ENCODE measurements around the gene SEPTIN2. TPM values are rescaled to one million over a fixed set of nuclear protein-coding genes. Genes with fewer than 3 reads are reported as not detected.

SEPTIN2 gene
- 208 and 281 TPM in 2 replicates for total RNA-seq (2014; rRNA removed; shearing (Covaris generic); ENCODE audit: low replicate concordance)

GRCh38 chr2:241315879-241316631, at the start of gene SEPTIN2:
TSS of gene SEPTIN2 (plus strand) at chr2:241315925. CDS start at chr2:241324233, 8,308 bp downstream.
- H3K36me3 ChIP-seq (ENCODE audit: insufficient read depth, low read length) = peaks cover 16% of the 10 kb centered on the region
- peak within 1 kb of the TSS; percentile 95 for H3K27ac ChIP-seq (ENCODE audit: low read length)
- no peaks in the 10 kb centered on the region for H3K27me3 ChIP-seq (ENCODE audit: low read length)
- H3K9ac ChIP-seq (ENCODE audit: low read length) = peak within 1 kb of the TSS; percentile 99
- no peak for DNase-seq
- H3K79me2 ChIP-seq (ENCODE audit: low read length) = peaks cover 91% of the 10 kb centered on the region
- no peaks in the 10 kb centered on the region for H3K9me3 ChIP-seq (ENCODE audit: low read length)
- H3K4me2 ChIP-seq (ENCODE audit: low read depth, low read length, poor library complexity, severe bottlenecking) = peak within 1 kb of the TSS; percentile 97
- H3K4me3 ChIP-seq (ENCODE audit: low read length) = peak within 1 kb of the TSS; percentile 92
- H4K20me1 ChIP-seq (ENCODE audit: insufficient read depth, low read depth, low read length) = peaks cover 47% of the 10 kb centered on the region
- peak within 1 kb of the TSS; percentile 22; the same call in 1 of the 2 replicates for H2AFZ ChIP-seq (ENCODE audit: low read length)
- peaks cover 72% of the 10 kb centered on the region for H3K4me1 ChIP-seq (ENCODE audit: low read length)
- H3K9me2 ChIP-seq (replicated peaks; ENCODE audit: insufficient read depth, low read length) = no peaks in the 10 kb centered on the region

GRCh38 chr2:241267249-241268067, 48.3 kb upstream of the SEPTIN2 start:
- Histone ChIP-seq H3K9me3 (ENCODE audit: low read length) (no peaks in the 10 kb centered on the region), H3K9ac (ENCODE audit: low read length) (no peak overlapping the region), H3K4me3 (ENCODE audit: low read length) (no peak overlapping the region), H3K4me1 (ENCODE audit: low read length) (peaks cover 16% of the 10 kb centered on the region), H3K27me3 (ENCODE audit: low read length) (no peaks in the 10 kb centered on the region), H4K20me1 (ENCODE audit: insufficient read depth, low read depth, low read length) (peaks cover 37% of the 10 kb centered on the region), H3K9me2 (replicated peaks; ENCODE audit: insufficient read depth, low read length) (no peaks in the 10 kb centered on the region), H3K36me3 (ENCODE audit: insufficient read depth, low read length) (peaks cover 6% of the 10 kb centered on the region; the same call in 1 of the 2 replicates), H3K4me2 (ENCODE audit: low read depth, low read length, poor library complexity, severe bottlenecking) (no peak overlapping the region), H3K27ac (ENCODE audit: low read length) (no peak overlapping the region), H3K79me2 (ENCODE audit: low read length) (peaks cover 60% of the 10 kb centered on the region), H2AFZ (ENCODE audit: low read length) (no peak overlapping the region)
- no peak for DNase-seq

GRCh38 chr2:241268306-241268705, 47.4 kb upstream of the SEPTIN2 start:
- H3K9me2 ChIP-seq (replicated peaks; ENCODE audit: insufficient read depth, low read length) = no peaks in the 10 kb centered on the region
- H2AFZ ChIP-seq (ENCODE audit: low read length) = no peak overlapping the region
- H3K4me3 ChIP-seq (ENCODE audit: low read length) = no peak overlapping the region
- no peaks in the 10 kb centered on the region; the same call in 1 of the 2 replicates for H3K36me3 ChIP-seq (ENCODE audit: insufficient read depth, low read length)
- peaks cover 21% of the 10 kb centered on the region for H3K4me1 ChIP-seq (ENCODE audit: low read length)
- peaks cover 42% of the 10 kb centered on the region for H4K20me1 ChIP-seq (ENCODE audit: insufficient read depth, low read depth, low read length)
- DNase-seq = no peak
- H3K9me3 ChIP-seq (ENCODE audit: low read length) = no peaks in the 10 kb centered on the region
- H3K9ac ChIP-seq (ENCODE audit: low read length) = no peak overlapping the region
- peaks cover 63% of the 10 kb centered on the region for H3K79me2 ChIP-seq (ENCODE audit: low read length)
- no peak overlapping the region for H3K27ac ChIP-seq (ENCODE audit: low read length)
- no peaks in the 10 kb centered on the region for H3K27me3 ChIP-seq (ENCODE audit: low read length)
- H3K4me2 ChIP-seq (ENCODE audit: low read depth, low read length, poor library complexity, severe bottlenecking) = no peak overlapping the region

- no peak overlapping the region for H3K4me2 ChIP-seq (ENCODE audit: low read depth, low read length, poor library complexity, severe bottlenecking)
- H3K9me3 ChIP-seq (ENCODE audit: low read length) = no peaks in the 10 kb centered on the region
- H4K20me1 ChIP-seq (ENCODE audit: insufficient read depth, low read depth, low read length) = peaks cover 48% of the 10 kb centered on the region
- H3K4me1 ChIP-seq (ENCODE audit: low read length) = peaks cover 23% of the 10 kb centered on the region
- H3K9ac ChIP-seq (ENCODE audit: low read length) = no peak overlapping the region
- no peak overlapping the region for H3K4me3 ChIP-seq (ENCODE audit: low read length)
- no peak overlapping the region for H2AFZ ChIP-seq (ENCODE audit: low read length)
- no peak overlapping the region for H3K27ac ChIP-seq (ENCODE audit: low read length)
- no peaks in the 10 kb centered on the region for H3K27me3 ChIP-seq (ENCODE audit: low read length)
- H3K9me2 ChIP-seq (replicated peaks; ENCODE audit: insufficient read depth, low read length) = no peaks in the 10 kb centered on the region
- no peaks in the 10 kb centered on the region; the same call in 1 of the 2 replicates for H3K36me3 ChIP-seq (ENCODE audit: insufficient read depth, low read length)
- peaks cover 69% of the 10 kb centered on the region for H3K79me2 ChIP-seq (ENCODE audit: low read length)
- DNase-seq = no peak
These were observed 46.8 kb upstream of the SEPTIN2 start for GRCh38 chr2:241268716-241269445.

GRCh38 chr2:241269707-241270520, 45.8 kb upstream of the SEPTIN2 start:
- H3K4me3 ChIP-seq (ENCODE audit: low read length) = no peak overlapping the region
- peaks cover 58% of the 10 kb centered on the region for H4K20me1 ChIP-seq (ENCODE audit: insufficient read depth, low read depth, low read length)
- H2AFZ ChIP-seq (ENCODE audit: low read length) = no peak overlapping the region
- H3K4me2 ChIP-seq (ENCODE audit: low read depth, low read length, poor library complexity, severe bottlenecking) = no peak overlapping the region
- no peak overlapping the region for H3K27ac ChIP-seq (ENCODE audit: low read length)
- peaks cover 23% of the 10 kb centered on the region for H3K4me1 ChIP-seq (ENCODE audit: low read length)
- H3K27me3 ChIP-seq (ENCODE audit: low read length) = no peaks in the 10 kb centered on the region
- H3K79me2 ChIP-seq (ENCODE audit: low read length) = peaks cover 77% of the 10 kb centered on the region
- no peak for DNase-seq
- H3K36me3 ChIP-seq (ENCODE audit: insufficient read depth, low read length) = no peaks in the 10 kb centered on the region; the same call in 1 of the 2 replicates
- no peaks in the 10 kb centered on the region for H3K9me3 ChIP-seq (ENCODE audit: low read length)
- H3K9me2 ChIP-seq (replicated peaks; ENCODE audit: insufficient read depth, low read length) = no peaks in the 10 kb centered on the region
- H3K9ac ChIP-seq (ENCODE audit: low read length) = no peak overlapping the region

GRCh38 chr2:241270531-241270930, 45.2 kb upstream of the SEPTIN2 start:
- no peak overlapping the region for H3K4me3 ChIP-seq (ENCODE audit: low read length)
- no peak overlapping the region for H3K27ac ChIP-seq (ENCODE audit: low read length)
- H3K79me2 ChIP-seq (ENCODE audit: low read length) = peaks cover 83% of the 10 kb centered on the region
- H3K36me3 ChIP-seq (ENCODE audit: insufficient read depth, low read length) = no peaks in the 10 kb centered on the region; the same call in 1 of the 2 replicates
- DNase-seq = no peak
- H3K9me3 ChIP-seq (ENCODE audit: low read length) = no peaks in the 10 kb centered on the region
- no peaks in the 10 kb centered on the region for H3K9me2 ChIP-seq (replicated peaks; ENCODE audit: insufficient read depth, low read length)
- H3K27me3 ChIP-seq (ENCODE audit: low read length) = no peaks in the 10 kb centered on the region
- H4K20me1 ChIP-seq (ENCODE audit: insufficient read depth, low read depth, low read length) = peaks cover 63% of the 10 kb centered on the region
- H3K4me2 ChIP-seq (ENCODE audit: low read depth, low read length, poor library complexity, severe bottlenecking) = peak overlapping the region; percentile 90
- peak overlapping the region; percentile 78; the same call in 1 of the 2 replicates for H3K9ac ChIP-seq (ENCODE audit: low read length)
- H2AFZ ChIP-seq (ENCODE audit: low read length) = no peak overlapping the region
- peaks cover 23% of the 10 kb centered on the region for H3K4me1 ChIP-seq (ENCODE audit: low read length)

GRCh38 chr2:241271706-241272302, 43.9 kb upstream of the SEPTIN2 start:
- peaks cover 23% of the 10 kb centered on the region for H3K4me1 ChIP-seq (ENCODE audit: low read length)
- peaks cover 67% of the 10 kb centered on the region for H4K20me1 ChIP-seq (ENCODE audit: insufficient read depth, low read depth, low read length)
- H3K27me3 ChIP-seq (ENCODE audit: low read length) = no peaks in the 10 kb centered on the region
- no peaks in the 10 kb centered on the region; the same call in 1 of the 2 replicates for H3K36me3 ChIP-seq (ENCODE audit: insufficient read depth, low read length)
- H3K79me2 ChIP-seq (ENCODE audit: low read length) = peaks cover 83% of the 10 kb centered on the region
- peak; percentile 76 for DNase-seq
- no peaks in the 10 kb centered on the region for H3K9me2 ChIP-seq (replicated peaks; ENCODE audit: insufficient read depth, low read length)
- peak overlapping the region; percentile 78 for H3K9ac ChIP-seq (ENCODE audit: low read length)
- H3K4me2 ChIP-seq (ENCODE audit: low read depth, low read length, poor library complexity, severe bottlenecking) = peak overlapping the region; percentile 90
- H3K4me3 ChIP-seq (ENCODE audit: low read length) = peak overlapping the region; percentile 80
- no peak overlapping the region for H3K27ac ChIP-seq (ENCODE audit: low read length)
- H2AFZ ChIP-seq (ENCODE audit: low read length) = no peak overlapping the region
- H3K9me3 ChIP-seq (ENCODE audit: low read length) = no peaks in the 10 kb centered on the region
